ENCODE results near the gene ARRDC4.

- no peak for TF ChIP-seq POLR2AphosphoS5 (IDR thresholded peaks at IDR 0.05)
- TF ChIP-seq, protein P1, sequence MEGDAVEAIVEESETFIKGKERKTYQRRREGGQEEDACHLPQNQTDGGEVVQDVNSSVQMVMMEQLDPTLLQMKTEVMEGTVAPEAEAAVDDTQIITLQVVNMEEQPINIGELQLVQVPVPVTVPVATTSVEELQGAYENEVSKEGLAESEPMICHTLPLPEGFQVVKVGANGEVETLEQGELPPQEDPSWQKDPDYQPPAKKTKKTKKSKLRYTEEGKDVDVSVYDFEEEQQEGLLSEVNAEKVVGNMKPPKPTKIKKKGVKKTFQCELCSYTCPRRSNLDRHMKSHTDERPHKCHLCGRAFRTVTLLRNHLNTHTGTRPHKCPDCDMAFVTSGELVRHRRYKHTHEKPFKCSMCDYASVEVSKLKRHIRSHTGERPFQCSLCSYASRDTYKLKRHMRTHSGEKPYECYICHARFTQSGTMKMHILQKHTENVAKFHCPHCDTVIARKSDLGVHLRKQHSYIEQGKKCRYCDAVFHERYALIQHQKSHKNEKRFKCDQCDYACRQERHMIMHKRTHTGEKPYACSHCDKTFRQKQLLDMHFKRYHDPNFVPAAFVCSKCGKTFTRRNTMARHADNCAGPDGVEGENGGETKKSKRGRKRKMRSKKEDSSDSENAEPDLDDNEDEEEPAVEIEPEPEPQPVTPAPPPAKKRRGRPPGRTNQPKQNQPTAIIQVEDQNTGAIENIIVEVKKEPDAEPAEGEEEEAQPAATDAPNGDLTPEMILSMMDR (IDR thresholded peaks at IDR 0.05) = no peak
- TF ChIP-seq POLR2A (IDR thresholded peaks at IDR 0.05) = no peak
These were observed 41.9 kb downstream of the ARRDC4 start for GRCh38 chr15:98002419-98002818.
